Activated naive CD8-positive, alpha-beta T cell treated with anti-CD3 and anti-CD28 coated beads for 36 hours (primary cell): ENCODE results near the gene LDHAL6B. TPM values are rescaled to one million over a fixed set of nuclear protein-coding genes. Genes with fewer than 3 reads are reported as not detected.
A peak's percentile ranks its signal among the peaks of the same experiment; 100 is the strongest.

Experiments
- DNase-seq: peaks from one replicate; pipeline ENCODE4 v3.0.0; 2021
- H3K27ac Mint-ChIP-seq: one replicate; pipeline ENCODE4 v1.8.0; 2022; ENCODE audit warnings: mild to moderate bottlenecking, moderate library complexity, mixed read lengths
- H3K27me3 Mint-ChIP-seq: one replicate; pipeline ENCODE4 v1.8.0; 2022; ENCODE audit warnings: mild to moderate bottlenecking, mixed read lengths
- H3K36me3 Mint-ChIP-seq: one replicate; pipeline ENCODE4 v1.8.0; 2021; ENCODE audit warnings: mild to moderate bottlenecking, mixed read lengths
- H3K4me1 Mint-ChIP-seq: one replicate; pipeline ENCODE4 v1.8.0; 2021; ENCODE audit warnings: mixed read lengths
- H3K4me3 Mint-ChIP-seq: one replicate; pipeline ENCODE4 v1.8.0; 2022; ENCODE audit warnings: mild to moderate bottlenecking, moderate library complexity, mixed read lengths
- H3K9me3 Mint-ChIP-seq: one replicate; pipeline ENCODE4 v1.8.0; 2022; ENCODE audit warnings: mixed read lengths
- total RNA-seq, 2 experiments: library from RNA; stranded (reverse); gene quantifications; one replicate each; pipeline ENCODE4 v1.2.3, GENCODE V29; 2021

LDHAL6B gene
- total RNA-seq, 2 experiments from 2014 or later, result not detected

DNA sequence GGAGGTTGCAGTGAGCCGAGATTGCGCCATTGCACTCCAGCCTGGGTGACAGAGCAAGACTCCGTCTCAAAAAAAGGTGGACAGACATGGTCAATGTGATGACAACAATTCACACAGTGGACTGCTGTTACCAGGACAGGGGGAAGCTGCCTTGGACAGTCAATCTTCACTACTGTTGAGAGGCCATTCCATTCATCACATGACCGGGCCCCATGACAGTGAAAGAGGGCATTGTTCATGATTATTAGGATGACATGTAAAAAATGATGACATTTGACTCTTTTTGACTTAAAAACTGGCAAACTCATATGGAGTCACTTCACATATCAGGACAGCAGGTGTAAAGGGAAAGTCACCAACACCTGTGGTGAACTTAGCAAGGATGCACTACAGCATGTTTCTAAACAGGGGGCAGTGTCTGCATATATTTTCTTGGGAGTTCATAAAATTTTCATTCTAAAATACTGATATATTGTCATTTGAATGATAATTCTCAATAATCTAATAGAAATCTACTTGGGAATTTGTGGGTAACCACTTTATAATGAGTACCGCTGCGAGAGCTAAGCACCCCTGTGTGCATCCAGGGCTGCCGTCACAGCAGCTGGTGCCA is 34.2 kb upstream of the LDHAL6B start:
- H3K36me3 Mint-ChIP-seq, result peaks cover 6% of the 10 kb centered on the region
- no peak for DNase-seq
- peaks cover 9% of the 10 kb centered on the region for H3K4me1 Mint-ChIP-seq
- peaks cover 7% of the 10 kb centered on the region for H3K27me3 Mint-ChIP-seq
- no peaks in the 10 kb centered on the region for H3K9me3 Mint-ChIP-seq
- H3K4me3 Mint-ChIP-seq, result no peak overlapping the region
- no peak overlapping the region for H3K27ac Mint-ChIP-seq

DNA sequence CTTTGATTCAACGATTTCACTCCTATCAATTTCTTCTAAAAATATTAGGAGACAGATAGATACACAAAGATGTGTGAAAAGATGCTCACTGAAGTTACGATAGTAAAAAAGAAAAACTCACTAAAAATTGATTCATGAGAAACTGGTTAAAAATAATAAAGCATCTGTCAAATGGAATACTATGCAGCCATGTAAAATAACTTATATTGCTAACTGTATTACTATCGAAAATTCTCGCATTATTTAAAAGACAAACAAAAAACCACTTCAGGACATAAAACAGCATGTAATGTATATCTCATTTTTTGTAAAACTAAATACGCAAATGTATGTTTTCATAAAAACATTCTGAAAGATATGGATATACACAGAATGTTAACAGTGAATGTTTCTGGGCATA is 33.4 kb upstream of the LDHAL6B start:
- Mint-ChIP-seq H3K4me1 (peaks cover 9% of the 10 kb centered on the region), H3K36me3 (peaks cover 6% of the 10 kb centered on the region), H3K9me3 (no peaks in the 10 kb centered on the region)

DNA sequence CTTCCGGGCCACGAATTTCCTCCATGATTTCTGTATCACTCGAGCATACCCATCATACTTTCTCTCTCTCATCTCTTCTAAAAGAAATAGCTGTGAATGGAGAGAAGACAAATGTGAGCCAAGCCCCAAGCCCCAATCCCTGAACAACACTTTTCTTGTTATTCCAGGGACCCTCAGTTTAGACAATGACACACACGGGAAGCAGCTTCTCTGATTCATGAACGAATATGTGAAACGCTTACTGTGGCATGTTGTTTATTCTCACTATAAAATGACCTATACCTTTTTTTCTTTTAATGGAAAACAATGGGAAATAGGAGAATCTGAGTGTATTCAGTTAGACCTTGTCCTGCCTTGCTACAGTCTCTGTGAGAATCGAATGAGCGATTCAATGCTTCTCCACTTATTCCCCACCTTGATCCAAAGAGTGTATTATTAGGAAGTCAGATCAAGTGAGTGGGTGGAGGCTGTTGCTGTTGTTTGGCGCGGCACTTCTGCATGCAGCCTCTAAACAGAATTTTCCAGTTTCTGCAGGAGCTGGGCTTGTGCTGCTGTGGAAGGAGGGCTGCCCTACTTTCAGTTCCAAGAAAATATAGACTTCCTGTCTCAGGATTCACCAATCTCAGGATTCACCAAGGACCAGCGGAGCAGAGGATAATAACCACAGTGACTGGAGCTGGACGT is 32.4 kb upstream of the LDHAL6B start:
- no peak overlapping the region for H3K27ac Mint-ChIP-seq
- H3K4me1 Mint-ChIP-seq, result peaks cover 3% of the 10 kb centered on the region
- H3K36me3 Mint-ChIP-seq, result peaks cover 6% of the 10 kb centered on the region
- no peak for DNase-seq
- H3K9me3 Mint-ChIP-seq, result no peaks in the 10 kb centered on the region
- H3K27me3 Mint-ChIP-seq, result peaks cover 12% of the 10 kb centered on the region
- no peak overlapping the region for H3K4me3 Mint-ChIP-seq

More for the DNA sequence above, 33.4 kb upstream of the LDHAL6B start:
- no peak for DNase-seq
- Mint-ChIP-seq H3K4me3 (no peak overlapping the region), H3K27me3 (peaks cover 12% of the 10 kb centered on the region), H3K27ac (no peak overlapping the region)

DNA sequence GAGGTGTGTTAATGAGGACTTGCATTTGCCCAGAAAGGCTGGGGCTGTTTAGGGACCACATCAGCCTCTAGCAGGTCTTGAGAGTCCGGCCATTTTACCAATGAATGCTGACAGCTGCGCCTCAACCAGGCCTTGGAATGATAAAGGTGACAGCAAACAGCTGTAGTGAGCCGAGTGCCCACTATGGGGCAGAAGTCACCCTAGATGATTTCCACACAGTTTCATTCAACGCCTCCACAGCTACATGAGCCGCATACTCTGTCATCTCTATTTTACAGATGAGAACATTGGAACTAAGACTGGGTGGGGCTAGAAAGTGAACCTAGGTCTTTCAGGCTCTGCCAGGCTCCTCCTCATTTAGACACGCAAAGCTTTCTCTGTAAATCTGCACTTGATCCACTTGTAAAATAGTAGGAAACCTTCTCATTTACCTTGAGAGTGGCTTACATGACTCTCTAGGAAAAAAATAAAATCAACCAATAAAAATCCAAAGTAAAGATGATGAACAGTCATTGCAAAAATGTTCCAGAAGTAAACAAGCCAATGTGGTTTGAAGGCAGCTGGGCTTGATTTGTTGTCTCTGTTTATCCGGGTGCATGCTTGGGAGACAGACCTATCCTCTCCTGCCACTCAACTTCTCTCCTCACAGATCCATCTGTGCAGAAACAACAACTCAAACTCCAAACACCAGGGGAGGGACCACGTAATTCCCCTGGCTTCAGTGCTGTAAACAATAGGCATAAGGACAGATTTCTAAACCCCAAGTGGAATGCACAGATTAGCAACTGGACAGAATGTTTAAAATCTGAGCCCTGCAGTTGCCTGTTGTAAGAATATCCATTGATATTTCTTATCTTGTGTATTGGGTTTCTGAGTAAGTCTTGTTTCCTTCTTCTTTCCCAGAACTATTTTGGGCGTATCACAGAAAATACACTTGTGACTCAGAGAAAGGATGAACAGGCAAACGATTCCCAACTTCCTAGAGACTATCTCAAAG is 31.5 kb upstream of the LDHAL6B start:
- Mint-ChIP-seq H3K9me3 (no peaks in the 10 kb centered on the region), H3K27me3 (peaks cover 12% of the 10 kb centered on the region)

DNA sequence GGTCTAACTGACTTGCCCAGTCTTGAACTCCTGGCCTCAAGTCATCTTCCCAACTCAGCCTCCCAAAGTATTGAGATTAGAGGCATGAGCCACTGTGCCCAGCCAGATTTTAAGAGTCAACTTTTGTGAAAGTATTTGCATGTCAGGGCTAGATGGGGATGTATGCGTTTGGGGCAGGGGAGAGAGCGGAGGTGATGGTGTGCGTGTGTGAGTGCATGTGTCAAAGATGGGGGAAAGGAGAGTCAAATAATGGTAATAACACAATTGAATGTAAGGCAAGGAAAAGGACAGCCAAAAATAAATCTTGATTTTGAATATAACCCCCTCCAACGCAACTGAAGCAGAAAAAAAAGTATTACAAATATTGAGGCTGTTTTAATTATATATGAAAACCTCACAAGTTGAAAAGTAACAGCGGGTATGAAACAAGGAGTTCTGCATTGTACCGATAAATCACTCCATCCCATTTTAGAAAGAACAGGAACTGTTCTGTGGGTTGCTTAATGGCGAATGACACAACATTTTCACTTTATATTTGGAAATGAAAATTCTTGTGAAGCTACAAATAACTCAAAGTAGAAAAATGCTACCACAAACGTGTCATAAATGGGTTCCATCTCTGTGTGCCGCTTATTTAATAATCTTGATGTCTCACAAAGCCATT is 29.9 kb upstream of the LDHAL6B start:
- no peak overlapping the region for H3K4me3 Mint-ChIP-seq
- H3K9me3 Mint-ChIP-seq, result peaks cover 5% of the 10 kb centered on the region
- H3K27me3 Mint-ChIP-seq, result peaks cover 12% of the 10 kb centered on the region
- H3K27ac Mint-ChIP-seq, result no peak overlapping the region
- DNase-seq, result no peak
- peaks cover 6% of the 10 kb centered on the region for H3K36me3 Mint-ChIP-seq
- no peaks in the 10 kb centered on the region for H3K4me1 Mint-ChIP-seq

More for the DNA sequence above, 31.5 kb upstream of the LDHAL6B start:
- peak; percentile 23 for DNase-seq
- Mint-ChIP-seq H3K4me1 (no peaks in the 10 kb centered on the region), H3K4me3 (no peak overlapping the region), H3K27ac (no peak overlapping the region), H3K36me3 (peaks cover 6% of the 10 kb centered on the region)

DNA sequence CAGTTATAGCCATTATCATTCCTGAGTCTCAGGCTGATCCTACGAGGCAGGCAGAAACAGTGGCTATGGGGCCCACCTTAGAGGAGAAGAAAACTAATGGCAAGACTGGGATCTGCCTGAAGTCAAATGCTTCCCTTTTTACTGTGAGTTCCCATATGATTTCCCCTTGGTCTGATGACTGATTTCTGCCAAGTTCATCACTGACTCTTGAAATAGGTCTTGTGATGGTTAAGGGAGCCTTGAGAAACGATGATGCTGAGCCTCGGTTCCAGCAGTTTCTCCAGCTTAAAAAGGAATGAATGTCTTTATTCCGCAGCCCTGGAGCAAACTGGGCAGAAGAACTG is 29.4 kb upstream of the LDHAL6B start:
- Mint-ChIP-seq H3K4me1 (no peaks in the 10 kb centered on the region), H3K27ac (no peak overlapping the region), H3K9me3 (peaks cover 6% of the 10 kb centered on the region), H3K27me3 (peaks cover 12% of the 10 kb centered on the region), H3K36me3 (peaks cover 6% of the 10 kb centered on the region), H3K4me3 (no peak overlapping the region)
- DNase-seq, result no peak

DNA sequence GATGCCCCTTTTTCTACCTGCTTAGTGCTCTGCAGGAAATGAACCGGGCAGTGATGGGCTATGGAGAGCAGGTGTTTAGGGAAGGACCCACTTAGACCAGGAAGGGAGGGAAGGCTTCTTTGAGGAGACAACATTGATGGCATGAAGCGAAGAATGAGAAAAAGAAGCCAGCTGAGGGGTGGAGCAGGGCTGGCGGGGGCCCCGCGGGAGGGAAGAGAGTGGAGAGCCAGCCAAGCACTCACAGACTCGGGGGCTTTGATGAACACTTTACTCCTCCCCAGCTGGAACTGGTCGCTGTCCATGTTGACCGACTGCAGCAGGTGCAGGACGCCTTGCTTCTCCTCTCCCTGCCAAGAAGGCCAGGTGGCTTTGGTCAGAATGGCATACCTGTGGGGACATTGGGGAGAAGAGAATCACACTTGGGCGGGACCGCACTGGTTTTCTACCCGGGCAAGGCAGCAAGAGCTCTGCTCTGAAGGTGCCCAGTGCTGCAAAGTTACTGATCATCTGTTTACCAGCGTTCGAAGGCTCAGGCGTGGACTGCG is 28.4 kb upstream of the LDHAL6B start:
- peaks cover 6% of the 10 kb centered on the region for H3K36me3 Mint-ChIP-seq

DNA sequence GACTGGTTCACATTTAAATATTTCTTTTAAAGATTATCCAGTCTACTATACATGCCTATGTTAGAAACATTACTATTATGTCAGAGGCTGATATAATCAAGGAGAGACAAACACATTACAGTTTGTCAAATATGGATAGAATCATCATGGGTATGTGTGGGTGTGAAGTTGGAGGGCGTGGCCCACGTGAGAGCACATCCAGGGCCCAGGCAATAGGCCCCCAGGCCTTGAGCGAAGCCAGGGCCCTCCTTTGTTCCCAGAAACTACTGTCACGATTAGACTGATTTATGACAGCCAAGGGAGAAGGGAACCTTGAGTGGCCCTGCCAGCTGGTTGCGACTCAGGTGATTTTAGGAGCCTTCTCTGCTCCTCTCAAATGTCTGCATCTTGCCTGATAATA is 26.9 kb upstream of the LDHAL6B start:
- no peak overlapping the region for H3K27ac Mint-ChIP-seq
- peaks cover 6% of the 10 kb centered on the region for H3K36me3 Mint-ChIP-seq
- peaks cover 6% of the 10 kb centered on the region for H3K9me3 Mint-ChIP-seq
- H3K4me1 Mint-ChIP-seq, result no peaks in the 10 kb centered on the region
- no peak overlapping the region for H3K4me3 Mint-ChIP-seq
- DNase-seq, result no peak
- H3K27me3 Mint-ChIP-seq, result peaks cover 12% of the 10 kb centered on the region

More for the DNA sequence above, 28.4 kb upstream of the LDHAL6B start:
- H3K4me3 Mint-ChIP-seq, result no peak overlapping the region
- no peaks in the 10 kb centered on the region for H3K4me1 Mint-ChIP-seq
- no peak for DNase-seq
- no peak overlapping the region for H3K27ac Mint-ChIP-seq
- peaks cover 12% of the 10 kb centered on the region for H3K27me3 Mint-ChIP-seq
- H3K9me3 Mint-ChIP-seq, result peaks cover 6% of the 10 kb centered on the region

DNA sequence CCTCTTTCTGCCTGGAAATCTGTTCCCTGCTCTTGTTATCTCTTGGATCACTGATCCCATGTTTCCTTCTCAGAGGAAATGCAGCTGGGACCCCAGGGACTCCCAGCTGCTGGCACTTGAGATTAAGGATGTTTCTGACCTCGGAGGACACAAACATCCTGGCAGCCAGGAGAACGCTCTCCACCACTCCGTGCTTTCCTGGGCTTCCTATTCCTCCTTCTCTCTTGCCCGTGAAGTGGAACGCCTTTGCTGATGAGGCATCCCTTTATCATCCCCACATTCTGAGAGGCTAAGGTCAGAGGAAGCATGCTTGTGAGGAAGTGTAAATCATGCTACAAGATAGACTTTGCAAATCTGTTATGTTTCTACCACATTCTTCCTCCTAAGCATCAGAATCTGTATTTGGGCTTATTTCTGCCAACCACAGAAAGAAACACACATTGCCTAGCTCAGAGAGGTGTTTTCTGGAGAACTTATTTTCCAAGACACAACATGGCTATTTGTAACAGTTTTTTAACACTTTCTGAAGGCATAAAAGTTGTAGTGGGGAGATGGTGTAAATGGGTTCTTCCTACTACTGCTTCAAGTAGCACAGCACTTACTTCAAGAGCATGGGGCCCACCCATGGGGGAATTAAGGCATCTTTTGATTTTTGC is 25.6 kb upstream of the LDHAL6B start:
- Mint-ChIP-seq H3K27ac (no peak overlapping the region), H3K27me3 (peaks cover 6% of the 10 kb centered on the region), H3K4me1 (no peaks in the 10 kb centered on the region), H3K4me3 (no peak overlapping the region), H3K9me3 (peaks cover 6% of the 10 kb centered on the region), H3K36me3 (peaks cover 6% of the 10 kb centered on the region)
- no peak for DNase-seq

DNA sequence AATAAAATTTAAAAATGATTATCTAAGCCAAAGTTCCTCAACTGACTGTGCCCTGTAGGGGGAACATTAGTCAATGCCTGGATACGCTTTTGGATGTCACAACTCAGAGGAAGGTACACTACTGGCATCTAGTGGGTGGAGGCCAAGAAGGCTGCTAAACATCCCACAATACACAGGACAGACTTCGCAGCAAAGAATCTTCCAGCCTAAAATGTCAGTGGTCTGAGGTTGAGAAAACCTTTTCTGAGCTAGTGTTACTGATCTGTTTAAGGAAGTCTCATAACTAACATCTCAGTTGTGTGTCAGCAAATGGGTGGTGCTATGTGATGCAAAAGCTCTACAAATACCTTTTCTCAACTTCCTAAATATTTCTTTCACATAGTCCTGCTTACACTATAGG is 20.9 kb upstream of the LDHAL6B start:
- no peaks in the 10 kb centered on the region for H3K27me3 Mint-ChIP-seq
- H3K4me3 Mint-ChIP-seq, result no peak overlapping the region
- H3K27ac Mint-ChIP-seq, result no peak overlapping the region
- no peaks in the 10 kb centered on the region for H3K4me1 Mint-ChIP-seq
- H3K9me3 Mint-ChIP-seq, result peaks cover 8% of the 10 kb centered on the region
- H3K36me3 Mint-ChIP-seq, result peaks cover 7% of the 10 kb centered on the region
- DNase-seq, result no peak

DNA sequence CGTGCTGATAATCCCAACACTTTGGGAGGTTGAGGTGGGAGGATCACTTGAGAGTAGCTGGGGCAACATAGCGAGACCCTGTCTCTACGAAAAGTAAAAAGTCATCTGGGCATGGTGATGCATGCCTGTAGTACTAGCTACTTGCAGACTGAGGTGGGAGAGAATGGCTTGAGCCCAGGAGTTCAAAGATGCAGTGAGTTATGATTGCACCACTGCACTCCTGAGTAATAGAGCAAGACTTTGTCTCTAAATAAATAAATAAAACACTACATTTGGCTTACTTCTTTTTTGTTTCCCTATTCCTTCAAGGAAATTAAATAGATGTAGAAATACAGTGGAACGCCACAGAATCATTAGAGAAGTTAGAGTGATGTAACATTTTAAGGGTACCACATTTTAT is 20.1 kb upstream of the LDHAL6B start:
- H3K4me3 Mint-ChIP-seq, result no peak overlapping the region
- peaks cover 6% of the 10 kb centered on the region for H3K9me3 Mint-ChIP-seq
- H3K27ac Mint-ChIP-seq, result no peak overlapping the region
- H3K27me3 Mint-ChIP-seq, result no peaks in the 10 kb centered on the region
- DNase-seq, result no peak
- no peaks in the 10 kb centered on the region for H3K4me1 Mint-ChIP-seq
- H3K36me3 Mint-ChIP-seq, result peaks cover 8% of the 10 kb centered on the region

DNA sequence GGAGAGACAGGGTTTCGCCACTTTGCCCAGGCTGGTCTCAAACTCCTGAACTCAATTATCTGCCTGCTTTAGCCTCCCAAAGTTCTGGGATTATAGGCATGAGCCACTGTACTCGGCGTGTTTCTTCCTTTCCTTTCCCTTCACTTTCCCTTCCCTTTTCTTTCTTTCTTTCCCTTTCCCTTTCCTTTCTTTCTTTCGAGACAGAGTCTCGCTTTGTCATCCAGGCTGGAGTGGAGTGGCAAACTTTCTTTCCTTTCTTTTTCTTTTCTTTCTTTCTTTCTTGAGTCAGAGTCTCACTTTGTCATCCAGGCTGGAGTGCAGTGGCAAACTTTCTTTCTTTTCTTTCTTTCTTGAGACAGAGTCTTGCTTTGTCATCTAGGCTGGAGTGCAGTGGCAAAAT is 17.4 kb upstream of the LDHAL6B start:
- H3K36me3 Mint-ChIP-seq, result peaks cover 6% of the 10 kb centered on the region
- no peaks in the 10 kb centered on the region for H3K4me1 Mint-ChIP-seq
- peaks cover 3% of the 10 kb centered on the region for H3K9me3 Mint-ChIP-seq
- no peak for DNase-seq
- H3K27me3 Mint-ChIP-seq, result no peaks in the 10 kb centered on the region
- no peak overlapping the region for H3K4me3 Mint-ChIP-seq
- no peak overlapping the region for H3K27ac Mint-ChIP-seq

DNA sequence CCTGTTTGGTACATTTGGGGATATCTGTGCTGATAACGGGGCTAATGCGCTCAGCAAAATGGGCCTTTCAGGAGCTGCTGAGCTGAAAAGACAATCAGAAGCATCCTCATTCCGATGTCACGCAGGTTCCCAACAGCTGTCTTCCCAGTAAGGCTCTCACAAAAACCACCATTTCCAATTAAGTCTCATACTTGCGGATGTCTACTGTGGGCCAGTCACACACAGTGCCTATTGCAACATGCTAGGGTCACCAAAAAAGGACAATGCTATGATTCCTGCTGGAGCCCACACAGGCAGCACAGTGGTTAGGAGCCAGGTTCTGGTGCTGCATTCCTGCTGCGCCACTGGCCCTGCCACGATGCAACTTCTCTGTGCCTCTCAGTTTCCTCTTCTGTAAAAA is 16.4 kb upstream of the LDHAL6B start:
- no peaks in the 10 kb centered on the region for H3K27me3 Mint-ChIP-seq
- no peak for DNase-seq
- H3K9me3 Mint-ChIP-seq, result peaks cover 3% of the 10 kb centered on the region
- no peak overlapping the region for H3K27ac Mint-ChIP-seq
- H3K4me1 Mint-ChIP-seq, result peaks cover 2% of the 10 kb centered on the region
- H3K4me3 Mint-ChIP-seq, result no peak overlapping the region
- H3K36me3 Mint-ChIP-seq, result peaks cover 6% of the 10 kb centered on the region

DNA sequence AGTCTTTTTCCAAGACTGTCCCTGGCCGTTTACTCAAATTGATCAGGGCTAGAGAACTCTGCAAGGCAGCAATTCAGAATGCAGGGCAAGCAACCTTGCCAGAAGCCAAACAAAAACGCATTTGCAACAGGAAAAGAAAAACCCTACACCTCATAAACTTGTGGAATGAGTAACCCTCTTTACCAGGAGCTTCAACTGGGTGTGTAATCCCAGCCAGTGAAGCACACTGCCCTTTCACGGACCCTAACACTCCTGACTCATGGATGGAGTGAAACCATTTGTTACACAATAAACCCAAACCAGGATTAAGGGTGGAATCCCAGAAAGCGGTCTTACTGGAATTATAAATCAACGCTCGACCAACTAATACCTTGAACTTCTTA is 14.8 kb upstream of the LDHAL6B start:
- H3K4me1 Mint-ChIP-seq, result peaks cover 6% of the 10 kb centered on the region
- H3K4me3 Mint-ChIP-seq, result no peak overlapping the region
- H3K27me3 Mint-ChIP-seq, result no peaks in the 10 kb centered on the region
- peaks cover 6% of the 10 kb centered on the region for H3K36me3 Mint-ChIP-seq
- DNase-seq, result no peak
- H3K27ac Mint-ChIP-seq, result no peak overlapping the region
- H3K9me3 Mint-ChIP-seq, result peaks cover 3% of the 10 kb centered on the region
